CD4-positive, alpha-beta T cell treated with Interleukin-6 at 100 ng/mL for 8 hours (primary cell): ENCODE results near the gene LDHD.
"Not testable (repeated sequence)": the region's sequence is repeated elsewhere in the genome, so short reads cannot be mapped to it uniquely, and the experiment has no call there.

Experiments used
- DNase-seq: peaks from one replicate; pipeline ENCODE4 v3.0.0-alpha.2; 2020; ENCODE audit warnings: mixed read lengths, low spot score

LDHD gene

GRCh38 chr16:75099738-75100602, 16.6 kb downstream of the LDHD start:
- peak; percentile 50 for DNase-seq

- no peak for DNase-seq
These were observed 17.4 kb downstream of the LDHD start for GRCh38 chr16:75099075-75099667.

- DNase-seq = peak; percentile 67
These were observed 18.4 kb downstream of the LDHD start for GRCh38 chr16:75097941-75098901.

- DNase-seq = no peak
These were observed 19.3 kb downstream of the LDHD start for GRCh38 chr16:75097191-75097761.

- DNase-seq = no peak
These were observed 19.9 kb downstream of the LDHD start for GRCh38 chr16:75096656-75097055.

GRCh38 chr16:75095204-75095621, 21.4 kb downstream of the LDHD start:
- no peak for DNase-seq

- no peak for DNase-seq
These were observed 22.7 kb downstream of the LDHD start for GRCh38 chr16:75093598-75094540.

GRCh38 chr16:75092777-75093176, 23.8 kb downstream of the LDHD start:
- no peak for DNase-seq

GRCh38 chr16:75091619-75092018, 25.0 kb downstream of the LDHD start:
- DNase-seq = not testable (repeated sequence)

- DNase-seq = not testable (repeated sequence)
These were observed 25.7 kb downstream of the LDHD start for GRCh38 chr16:75090899-75091298.

- no peak for DNase-seq
These were observed 26.9 kb downstream of the LDHD start for GRCh38 chr16:75089486-75090202.

- no peak for DNase-seq
These were observed 27.6 kb downstream of the LDHD start for GRCh38 chr16:75088934-75089333.

GRCh38 chr16:75088216-75088615, 28.4 kb downstream of the LDHD start:
- no peak for DNase-seq

- DNase-seq = no peak
These were observed 29.1 kb downstream of the LDHD start for GRCh38 chr16:75087375-75087979.

GRCh38 chr16:75086688-75087374, 29.7 kb downstream of the LDHD start:
- DNase-seq = no peak

- DNase-seq = no peak
These were observed 30.3 kb downstream of the LDHD start for GRCh38 chr16:75086281-75086680.

- no peak for DNase-seq
These were observed 31.0 kb downstream of the LDHD start for GRCh38 chr16:75085556-75085955.

- DNase-seq = no peak
These were observed 32.8 kb downstream of the LDHD start for GRCh38 chr16:75083813-75084212.
